ENCODE measurements around the gene RHBDL2.
A peak's percentile ranks its signal among the peaks of the same experiment; 100 is the strongest.
"Not testable (repeated sequence)": the region's sequence is repeated elsewhere in the genome, so short reads cannot be mapped to it uniquely, and the experiment has no call there.

The RHBDL2 gene

DNA sequence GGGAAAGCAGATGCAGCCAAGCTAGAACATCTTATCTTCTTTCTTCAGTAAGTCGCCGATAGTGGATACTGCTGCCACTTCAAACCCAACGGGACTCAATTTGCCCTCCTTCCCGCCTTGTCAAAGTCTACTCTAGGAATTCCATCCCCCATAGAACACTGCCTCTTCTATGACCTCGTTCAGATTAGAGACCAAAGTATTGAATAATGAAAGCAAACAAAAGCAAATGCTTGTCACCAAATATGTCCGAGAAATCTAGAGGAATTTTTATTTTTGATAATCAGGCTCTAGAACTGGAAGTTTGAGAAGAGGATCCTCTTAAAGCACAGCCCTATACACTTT, 81.2 kb downstream of the RHBDL2 start:
- Histone ChIP-seq H3K36me3 (ENCODE audit: control insufficient read depth, insufficient read depth, low read length) (peaks cover 5% of the 10 kb centered on the region), H3K4me1 (ENCODE audit: control insufficient read depth, insufficient read depth, low read length) (peaks cover 4% of the 10 kb centered on the region), H3K4me3 (ENCODE audit: insufficient read depth, low read depth, low read length) (peak overlapping the region; percentile 95), H3K27ac (ENCODE audit: insufficient read depth, low read depth, low read length, poor library complexity, severe bottlenecking) (no peak overlapping the region), H3K9me3 (ENCODE audit: control insufficient read depth, low read length) (no peaks in the 10 kb centered on the region), H3K27me3 (ENCODE audit: control insufficient read depth, insufficient read depth, low read length, poor library complexity, severe bottlenecking) (no peaks in the 10 kb centered on the region)
- 31 to 35% methylated on average over 6 of the region's 6 CpGs for WGBS, 2 experiments

DNA sequence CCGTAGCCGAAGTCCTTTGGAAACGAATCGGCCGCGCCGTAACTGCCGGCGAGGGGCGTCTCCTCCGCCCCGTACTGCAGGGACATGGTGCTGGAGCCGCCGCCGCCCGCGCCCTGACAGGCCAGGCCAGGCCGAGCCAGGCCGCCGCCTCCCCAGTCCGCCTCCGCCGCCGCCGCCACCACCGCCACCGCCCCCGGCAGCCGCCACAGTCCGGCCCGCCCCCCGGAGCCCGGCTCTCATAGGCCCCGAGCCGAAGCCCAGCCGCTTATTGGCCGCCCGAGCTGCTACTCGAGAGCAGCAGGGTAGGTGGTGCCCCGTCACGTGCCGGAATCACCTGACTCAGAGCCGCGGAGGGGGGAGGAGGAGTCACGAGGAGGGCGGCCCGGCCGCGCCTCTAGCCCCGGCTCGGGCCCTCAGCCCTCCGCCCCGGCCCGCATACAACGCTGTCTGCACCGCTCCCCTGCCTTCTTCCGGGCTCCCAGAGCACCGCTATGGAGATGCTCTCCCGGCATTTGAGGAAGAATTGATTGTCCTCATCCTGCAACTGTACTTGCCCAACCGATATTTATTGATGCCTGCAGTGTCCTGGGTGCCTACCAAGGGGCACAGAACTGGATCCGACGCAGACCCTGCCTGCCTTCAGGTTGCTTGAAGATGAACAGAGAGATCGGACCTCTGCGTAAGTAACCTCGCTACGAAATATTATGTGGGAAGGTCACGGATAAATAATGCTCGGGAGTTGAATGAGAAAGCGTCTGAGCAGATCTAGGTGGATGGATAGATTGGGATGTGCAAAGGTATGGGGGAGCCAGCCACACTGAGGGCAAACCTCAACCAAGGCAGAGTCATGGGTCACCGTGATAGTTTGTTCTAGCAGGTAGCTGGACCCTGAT, 81.8 kb downstream of the RHBDL2 start, which contains the start of gene RRAGC:
Gene RRAGC (minus strand): TSS at position 212 of the 893 bp plus-strand sequence. CDS start 126 bp downstream, at position 86.
- no peak within 1 kb of the TSS for H3K27ac ChIP-seq (ENCODE audit: insufficient read depth, low read depth, low read length, poor library complexity, severe bottlenecking)
- H3K4me1 ChIP-seq (ENCODE audit: control insufficient read depth, insufficient read depth, low read length) = peaks cover 4% of the 10 kb centered on the region
- H3K27me3 ChIP-seq (ENCODE audit: control insufficient read depth, insufficient read depth, low read length, poor library complexity, severe bottlenecking) = no peaks in the 10 kb centered on the region
- H3K9me3 ChIP-seq (ENCODE audit: control insufficient read depth, low read length) = no peaks in the 10 kb centered on the region
- peak within 1 kb of the TSS; percentile 95 for H3K4me3 ChIP-seq (ENCODE audit: insufficient read depth, low read depth, low read length)
- peaks cover 10% of the 10 kb centered on the region for H3K36me3 ChIP-seq (ENCODE audit: control insufficient read depth, insufficient read depth, low read length)
- 1% methylated on average over 70 of the region's 70 CpGs for WGBS, 2 experiments

DNA sequence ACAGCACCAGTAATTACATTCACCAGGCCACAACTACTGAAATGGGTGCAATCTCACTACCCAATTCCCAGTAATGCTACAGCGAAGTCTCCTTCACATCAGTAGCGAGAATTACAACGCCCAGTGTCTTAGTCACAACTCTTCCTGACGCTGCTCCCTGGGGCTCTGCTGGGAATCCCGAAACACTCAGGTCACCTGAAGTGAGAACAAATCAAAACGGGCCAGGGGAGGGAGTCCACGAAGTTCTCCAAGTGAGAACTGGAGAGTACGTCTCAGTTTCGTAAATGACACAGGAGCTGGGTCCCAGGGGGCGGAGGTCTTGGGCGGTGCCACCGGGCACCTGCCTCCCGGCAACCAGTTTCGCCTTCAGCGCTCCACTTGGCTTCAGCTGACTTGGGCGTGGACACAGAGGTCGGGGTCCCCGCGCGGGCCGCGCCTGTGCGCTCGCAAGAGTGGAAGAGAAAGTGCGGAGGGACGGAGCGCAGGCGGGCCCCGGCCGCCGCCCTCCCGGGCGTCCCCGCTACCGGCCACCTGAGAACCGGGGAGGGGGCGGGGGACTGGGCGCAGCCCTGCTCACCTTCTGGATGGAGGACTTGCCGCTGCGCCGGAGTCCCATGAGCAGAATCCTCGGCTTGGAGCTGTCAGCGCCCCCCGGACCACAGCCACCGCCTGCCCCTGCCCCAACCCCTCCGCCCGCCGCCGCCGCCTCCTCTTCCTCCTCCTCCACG, 82.6 kb downstream of the RHBDL2 start:
- Histone ChIP-seq H3K36me3 (ENCODE audit: control insufficient read depth, insufficient read depth, low read length) (peaks cover 8% of the 10 kb centered on the region), H3K27ac (ENCODE audit: insufficient read depth, low read depth, low read length, poor library complexity, severe bottlenecking) (no peak overlapping the region), H3K4me1 (ENCODE audit: control insufficient read depth, insufficient read depth, low read length) (peaks cover 4% of the 10 kb centered on the region), H3K27me3 (ENCODE audit: control insufficient read depth, insufficient read depth, low read length, poor library complexity, severe bottlenecking) (no peaks in the 10 kb centered on the region), H3K9me3 (ENCODE audit: control insufficient read depth, low read length) (no peaks in the 10 kb centered on the region), H3K4me3 (ENCODE audit: insufficient read depth, low read depth, low read length) (peak overlapping the region; percentile 95)
- WGBS, 2 experiments = 1 to 2% methylated on average over 51 of the region's 51 CpGs

DNA sequence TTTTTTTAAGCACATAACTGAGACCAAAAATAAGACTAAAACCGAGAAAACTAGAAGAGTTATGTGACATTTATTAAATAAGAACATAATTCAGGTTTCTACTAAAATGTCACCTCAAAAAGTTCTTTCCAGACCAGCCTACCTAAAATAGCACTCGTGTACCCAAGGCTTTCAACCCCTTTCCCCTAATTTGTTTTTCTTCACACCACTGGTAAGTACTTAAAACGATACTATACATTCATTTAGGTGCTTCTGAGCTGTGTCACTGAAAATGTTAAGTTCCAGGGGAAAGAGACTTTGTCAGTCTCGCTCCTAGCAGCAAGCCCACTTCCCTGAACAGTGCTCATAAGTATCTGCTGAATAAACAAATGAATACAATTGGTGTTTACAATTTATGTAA, 88.8 kb downstream of the RHBDL2 start:
- Histone ChIP-seq H3K4me1 (ENCODE audit: control insufficient read depth, insufficient read depth, low read length) (no peaks in the 10 kb centered on the region), H3K9me3 (ENCODE audit: control insufficient read depth, low read length) (no peaks in the 10 kb centered on the region), H3K27me3 (ENCODE audit: control insufficient read depth, insufficient read depth, low read length, poor library complexity, severe bottlenecking) (no peaks in the 10 kb centered on the region), H3K27ac (ENCODE audit: insufficient read depth, low read depth, low read length, poor library complexity, severe bottlenecking) (no peak overlapping the region), H3K36me3 (ENCODE audit: control insufficient read depth, insufficient read depth, low read length) (peaks cover 9% of the 10 kb centered on the region), H3K4me3 (ENCODE audit: insufficient read depth, low read depth, low read length) (no peak overlapping the region)
- 93 to 95% methylated on average over 3 of the region's 4 CpGs for WGBS, 2 experiments

DNA sequence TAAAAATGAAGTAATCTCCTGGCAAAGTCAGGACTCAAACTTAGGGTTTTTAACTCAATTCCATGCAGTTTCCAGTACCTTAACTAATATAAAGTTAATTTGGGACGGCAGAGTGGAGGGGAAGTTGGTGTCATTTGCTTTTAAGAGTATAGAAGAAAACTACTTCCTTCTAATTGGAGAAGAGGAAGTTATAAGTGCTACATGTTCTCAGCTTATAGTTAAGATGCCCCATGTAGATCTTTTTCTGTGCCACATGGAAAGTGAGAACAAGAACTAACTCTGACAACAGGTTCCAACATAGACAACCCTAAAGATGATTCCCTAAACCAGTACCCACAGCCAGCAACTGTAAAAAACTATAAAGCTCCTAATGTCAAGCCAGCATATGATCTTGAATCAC, 93.6 kb downstream of the RHBDL2 start:
- Histone ChIP-seq H3K4me1 (ENCODE audit: control insufficient read depth, insufficient read depth, low read length) (no peaks in the 10 kb centered on the region), H3K9me3 (ENCODE audit: control insufficient read depth, low read length) (no peaks in the 10 kb centered on the region), H3K27me3 (ENCODE audit: control insufficient read depth, insufficient read depth, low read length, poor library complexity, severe bottlenecking) (no peaks in the 10 kb centered on the region), H3K4me3 (ENCODE audit: insufficient read depth, low read depth, low read length) (no peak overlapping the region), H3K27ac (ENCODE audit: insufficient read depth, low read depth, low read length, poor library complexity, severe bottlenecking) (no peak overlapping the region), H3K36me3 (ENCODE audit: control insufficient read depth, insufficient read depth, low read length) (peaks cover 16% of the 10 kb centered on the region)
- WGBS, 2 experiments = 100% methylated on average over 1 of the region's 1 CpG; no CpG with 5 or more reads in 1 of the 2 experiments

DNA sequence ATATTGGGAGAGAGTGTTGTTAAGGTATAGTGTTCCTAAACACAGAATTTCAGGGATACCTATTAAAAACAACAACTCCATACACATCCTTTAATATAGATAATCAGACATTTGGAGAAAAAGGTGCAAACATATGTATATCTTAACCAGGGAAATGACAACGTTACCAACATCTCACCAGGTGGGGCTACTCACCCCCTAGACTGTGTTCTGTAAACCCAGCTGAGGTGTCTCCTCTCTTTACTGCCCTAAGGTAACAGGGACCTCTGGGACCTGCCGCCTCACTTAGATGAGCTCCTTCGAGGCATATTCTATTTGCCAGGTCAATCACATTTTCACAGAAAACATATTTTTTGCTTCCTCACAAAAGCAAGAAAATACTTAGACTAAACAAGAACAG, 95.4 kb downstream of the RHBDL2 start:
- H3K36me3 ChIP-seq (ENCODE audit: control insufficient read depth, insufficient read depth, low read length) = peaks cover 16% of the 10 kb centered on the region
- no peak overlapping the region for H3K27ac ChIP-seq (ENCODE audit: insufficient read depth, low read depth, low read length, poor library complexity, severe bottlenecking)
- H3K4me1 ChIP-seq (ENCODE audit: control insufficient read depth, insufficient read depth, low read length) = no peaks in the 10 kb centered on the region
- H3K4me3 ChIP-seq (ENCODE audit: insufficient read depth, low read depth, low read length) = no peak overlapping the region
- WGBS, 2 experiments = 94 to 96% methylated on average over 3 of the region's 3 CpGs
- H3K27me3 ChIP-seq (ENCODE audit: control insufficient read depth, insufficient read depth, low read length, poor library complexity, severe bottlenecking) = no peaks in the 10 kb centered on the region
- H3K9me3 ChIP-seq (ENCODE audit: control insufficient read depth, low read length) = no peaks in the 10 kb centered on the region

DNA sequence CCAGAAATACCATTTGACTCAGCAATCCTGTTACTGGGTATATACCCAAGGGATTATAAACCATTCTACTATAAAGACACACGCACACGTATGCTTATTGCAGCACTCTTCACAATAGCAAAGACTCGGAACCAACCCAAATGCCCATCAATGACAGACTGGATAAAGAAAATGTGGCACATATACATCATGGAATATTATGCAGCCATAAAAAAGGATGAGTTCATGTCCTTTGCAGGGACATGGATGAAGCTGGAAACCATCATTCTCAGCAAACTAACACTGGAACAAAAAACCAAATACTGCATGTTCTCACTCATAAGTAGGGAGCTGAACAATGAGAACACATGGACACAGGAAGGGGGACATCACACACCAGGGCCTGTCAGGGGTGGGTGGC, 96.5 kb downstream of the RHBDL2 start:
- peaks cover 12% of the 10 kb centered on the region for H3K36me3 ChIP-seq (ENCODE audit: control insufficient read depth, insufficient read depth, low read length)
- not testable (repeated sequence) for H3K4me3 ChIP-seq (ENCODE audit: insufficient read depth, low read depth, low read length); H3K27me3 ChIP-seq (ENCODE audit: control insufficient read depth, insufficient read depth, low read length, poor library complexity, severe bottlenecking); H3K9me3 ChIP-seq (ENCODE audit: control insufficient read depth, low read length); H3K27ac ChIP-seq (ENCODE audit: insufficient read depth, low read depth, low read length, poor library complexity, severe bottlenecking); H3K4me1 ChIP-seq (ENCODE audit: control insufficient read depth, insufficient read depth, low read length)
- 81 to 91% methylated on average over 3 of the region's 3 CpGs for WGBS, 2 experiments

DNA sequence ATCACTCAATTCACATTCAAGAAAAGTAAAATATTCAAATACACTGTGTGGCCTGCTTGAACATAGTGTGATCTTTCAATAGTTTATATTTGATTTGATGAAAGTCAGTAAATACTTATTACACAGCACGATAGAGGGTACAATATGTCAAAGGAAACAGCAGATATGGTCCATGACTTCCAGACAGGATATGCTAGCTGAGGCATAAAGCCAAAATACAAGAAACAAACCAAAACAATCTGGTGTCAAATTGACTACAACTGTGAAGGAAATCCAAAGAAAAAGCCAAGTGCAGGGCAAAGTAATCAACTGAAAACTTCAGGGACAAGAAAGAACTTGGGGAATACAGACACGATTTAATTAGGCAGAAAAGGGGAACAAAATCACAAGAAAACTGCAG, 101.3 kb downstream of the RHBDL2 start:
- H3K4me1 ChIP-seq (ENCODE audit: control insufficient read depth, insufficient read depth, low read length) = no peaks in the 10 kb centered on the region
- 94 to 95% methylated on average over 2 of the region's 2 CpGs for WGBS, 2 experiments
- no peaks in the 10 kb centered on the region for H3K27me3 ChIP-seq (ENCODE audit: control insufficient read depth, insufficient read depth, low read length, poor library complexity, severe bottlenecking)
- peaks cover 16% of the 10 kb centered on the region for H3K36me3 ChIP-seq (ENCODE audit: control insufficient read depth, insufficient read depth, low read length)
- no peak overlapping the region for H3K27ac ChIP-seq (ENCODE audit: insufficient read depth, low read depth, low read length, poor library complexity, severe bottlenecking)
- no peaks in the 10 kb centered on the region for H3K9me3 ChIP-seq (ENCODE audit: control insufficient read depth, low read length)
- H3K4me3 ChIP-seq (ENCODE audit: insufficient read depth, low read depth, low read length) = no peak overlapping the region

DNA sequence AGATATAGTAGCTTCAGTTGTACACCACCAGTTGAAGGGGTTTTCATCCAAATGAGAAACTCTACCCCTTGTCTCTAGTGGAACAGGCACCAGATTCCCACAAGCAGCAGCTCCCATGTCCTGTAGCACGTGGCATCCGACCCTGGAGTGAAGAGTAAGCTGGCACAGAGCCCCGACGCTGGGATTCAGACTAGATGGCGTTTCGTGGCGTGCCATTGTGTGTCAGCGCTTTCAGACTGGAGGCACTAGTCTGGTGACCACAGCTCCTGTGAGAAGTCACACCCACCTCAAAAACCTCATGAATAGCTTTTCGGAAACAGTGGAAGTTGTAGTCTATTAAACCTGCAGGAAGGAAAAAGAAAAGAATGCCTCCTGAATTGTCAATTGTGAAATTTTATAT, 102.3 kb downstream of the RHBDL2 start:
- Histone ChIP-seq H3K9me3 (ENCODE audit: control insufficient read depth, low read length) (no peaks in the 10 kb centered on the region), H3K36me3 (ENCODE audit: control insufficient read depth, insufficient read depth, low read length) (peaks cover 12% of the 10 kb centered on the region), H3K27ac (ENCODE audit: insufficient read depth, low read depth, low read length, poor library complexity, severe bottlenecking) (no peak overlapping the region), H3K4me3 (ENCODE audit: insufficient read depth, low read depth, low read length) (no peak overlapping the region), H3K4me1 (ENCODE audit: control insufficient read depth, insufficient read depth, low read length) (no peaks in the 10 kb centered on the region), H3K27me3 (ENCODE audit: control insufficient read depth, insufficient read depth, low read length, poor library complexity, severe bottlenecking) (no peaks in the 10 kb centered on the region)
- 96 to 97% methylated on average over 9 of the region's 9 CpGs for WGBS, 2 experiments

DNA sequence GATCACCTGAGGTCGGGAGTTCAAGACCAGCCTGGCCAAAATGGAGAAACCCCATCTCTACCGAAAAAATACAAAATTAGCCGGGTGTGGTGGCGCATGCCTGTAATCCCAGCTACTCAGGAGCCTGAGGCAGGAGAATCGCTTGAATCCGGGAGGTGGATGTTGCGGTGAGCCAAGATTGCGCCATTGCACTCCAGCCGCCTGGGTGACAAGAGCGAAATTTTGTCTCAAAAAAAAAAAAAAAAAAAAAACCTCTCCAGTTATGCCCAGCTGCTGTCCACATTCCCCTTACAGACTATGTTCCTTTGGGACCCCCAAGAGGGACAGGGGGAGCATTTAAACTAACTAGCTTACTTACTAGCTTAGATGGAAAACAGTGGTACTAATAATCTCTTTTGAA, 105.3 kb downstream of the RHBDL2 start:
- WGBS, 2 experiments = 93% methylated on average over 10 of the region's 10 CpGs
- not testable (repeated sequence) for H3K27ac ChIP-seq (ENCODE audit: insufficient read depth, low read depth, low read length, poor library complexity, severe bottlenecking); H3K9me3 ChIP-seq (ENCODE audit: control insufficient read depth, low read length)

More for the DNA sequence above, 105.3 kb downstream of the RHBDL2 start:
- H3K27me3 ChIP-seq (ENCODE audit: control insufficient read depth, insufficient read depth, low read length, poor library complexity, severe bottlenecking); H3K4me1 ChIP-seq (ENCODE audit: control insufficient read depth, insufficient read depth, low read length); H3K4me3 ChIP-seq (ENCODE audit: insufficient read depth, low read depth, low read length): not testable (repeated sequence)
- peaks cover 12% of the 10 kb centered on the region for H3K36me3 ChIP-seq (ENCODE audit: control insufficient read depth, insufficient read depth, low read length)

Data from ectodermal cell (in vitro differentiated cells).